ENCODE measurements around the gene SLC38A6.
"Not testable (repeated sequence)": the region's sequence is repeated elsewhere in the genome, so short reads cannot be mapped to it uniquely, and the experiment has no call there.

Gene SLC38A6

DNA sequence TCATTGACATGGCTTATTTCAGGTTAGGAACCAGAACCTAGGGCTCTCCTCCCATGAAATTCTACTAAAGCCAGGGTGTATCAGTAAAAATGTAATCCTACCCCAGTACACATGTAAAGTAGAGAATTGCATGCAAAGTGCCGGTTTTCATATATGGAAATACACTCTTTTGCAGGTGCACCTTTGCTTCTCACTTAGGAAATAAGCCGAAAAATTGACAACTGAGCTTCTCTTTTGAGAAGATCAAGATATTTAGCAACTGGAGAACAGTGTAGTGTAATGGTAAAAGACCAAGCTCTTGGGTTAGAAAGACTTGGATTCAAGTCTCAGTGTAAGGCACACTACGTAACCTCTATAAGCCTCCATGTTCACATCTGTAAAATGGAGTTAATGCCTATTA, 82.4 kb downstream of the SLC38A6 start:
- DNase-seq = no peak

DNA sequence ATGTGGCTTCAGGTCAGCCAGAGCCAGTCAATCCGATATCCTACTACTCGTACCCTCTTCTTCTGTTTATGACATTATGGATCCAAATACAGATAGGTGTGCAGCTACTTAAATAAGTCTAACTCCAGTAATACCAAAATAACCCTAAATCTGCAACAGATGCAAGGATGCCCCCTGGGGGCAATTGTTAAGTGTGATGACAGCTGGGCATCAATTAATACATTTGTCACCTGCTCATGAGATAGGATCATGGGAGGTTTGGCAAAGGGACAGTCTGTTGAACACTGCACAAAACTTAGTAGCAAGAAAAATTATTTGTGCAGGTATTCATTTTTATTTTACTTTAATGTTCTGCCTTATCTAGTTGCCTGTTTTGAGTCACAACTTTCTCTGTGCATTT, 83.2 kb downstream of the SLC38A6 start:
- DNase-seq = no peak

- DNase-seq = no peak
Measured at GRCh38 chr14:61064856-61065255, 83.8 kb downstream of the SLC38A6 start.

DNA sequence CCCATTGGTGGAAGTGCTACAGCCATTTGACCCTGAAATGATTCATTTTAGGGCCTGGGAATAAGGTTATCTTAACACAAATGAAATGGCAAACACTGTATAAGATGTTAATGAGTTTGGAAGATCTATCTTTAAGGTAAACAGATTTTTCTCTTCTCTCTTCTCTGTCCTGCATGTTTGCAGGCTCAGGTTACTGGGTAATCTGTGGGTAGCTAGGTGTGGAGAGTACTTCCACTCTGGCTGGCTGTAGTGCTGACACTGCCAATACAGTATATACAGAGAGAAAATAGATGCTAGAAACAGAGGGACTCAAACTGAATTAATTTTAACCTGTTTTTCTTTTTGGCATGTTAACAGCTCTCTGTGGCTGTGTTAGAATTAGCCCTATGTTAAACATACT, 84.6 kb downstream of the SLC38A6 start:
- no peak for DNase-seq

GRCh38 chr14:61072442-61072841, 91.4 kb downstream of the SLC38A6 start:
- DNase-seq = not testable (repeated sequence)

- no peak for DNase-seq
Measured at GRCh38 chr14:61074852-61075251, 93.8 kb downstream of the SLC38A6 start.

- no peak for DNase-seq
Measured at GRCh38 chr14:61076556-61076955, 95.5 kb downstream of the SLC38A6 start.

DNA sequence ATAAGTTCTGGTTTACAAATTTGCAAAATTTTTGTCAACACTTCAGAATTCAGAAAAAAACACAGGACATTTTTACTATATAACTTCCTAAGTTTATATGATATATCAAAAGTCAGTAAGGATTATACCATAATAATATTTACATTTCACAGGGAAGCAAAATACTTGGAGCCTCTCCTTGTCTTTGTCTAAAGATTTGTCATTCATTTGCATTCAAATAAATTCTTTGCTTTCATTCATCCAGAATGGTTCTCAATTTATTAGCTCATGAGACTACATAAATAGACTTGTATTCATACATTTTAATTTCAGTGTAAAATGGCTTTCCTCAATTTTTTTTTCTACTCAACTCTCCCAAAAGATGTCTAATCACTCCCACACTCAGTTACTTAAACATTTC, 96.4 kb downstream of the SLC38A6 start:
- no peak for DNase-seq

GRCh38 chr14:61077951-61078720, 97.1 kb downstream of the SLC38A6 start:
- DNase-seq = no peak

DNA sequence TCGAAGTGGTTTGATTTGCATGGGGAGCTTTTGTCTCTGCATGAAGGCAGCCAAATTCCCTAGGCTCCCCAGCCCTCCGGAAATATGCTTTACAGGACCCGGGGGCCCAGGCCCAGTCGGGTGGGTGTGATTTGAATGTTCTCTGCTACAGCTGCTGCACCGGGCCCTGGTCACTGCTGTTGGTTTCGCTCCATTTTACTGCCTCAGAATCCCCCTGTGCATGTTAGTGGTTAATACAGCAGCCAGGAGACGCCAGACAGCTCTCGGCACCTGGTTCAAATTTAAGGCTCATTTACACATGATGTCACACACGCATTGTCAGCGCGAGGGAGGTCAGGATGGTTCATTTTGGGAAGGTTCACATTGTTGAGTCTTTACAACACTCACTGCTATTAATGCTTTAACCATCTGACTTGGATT, 99.6 kb downstream of the SLC38A6 start:
- DNase-seq = no peak

GRCh38 chr14:61088081-61088480, 107.0 kb downstream of the SLC38A6 start:
- no peak for DNase-seq

DNA sequence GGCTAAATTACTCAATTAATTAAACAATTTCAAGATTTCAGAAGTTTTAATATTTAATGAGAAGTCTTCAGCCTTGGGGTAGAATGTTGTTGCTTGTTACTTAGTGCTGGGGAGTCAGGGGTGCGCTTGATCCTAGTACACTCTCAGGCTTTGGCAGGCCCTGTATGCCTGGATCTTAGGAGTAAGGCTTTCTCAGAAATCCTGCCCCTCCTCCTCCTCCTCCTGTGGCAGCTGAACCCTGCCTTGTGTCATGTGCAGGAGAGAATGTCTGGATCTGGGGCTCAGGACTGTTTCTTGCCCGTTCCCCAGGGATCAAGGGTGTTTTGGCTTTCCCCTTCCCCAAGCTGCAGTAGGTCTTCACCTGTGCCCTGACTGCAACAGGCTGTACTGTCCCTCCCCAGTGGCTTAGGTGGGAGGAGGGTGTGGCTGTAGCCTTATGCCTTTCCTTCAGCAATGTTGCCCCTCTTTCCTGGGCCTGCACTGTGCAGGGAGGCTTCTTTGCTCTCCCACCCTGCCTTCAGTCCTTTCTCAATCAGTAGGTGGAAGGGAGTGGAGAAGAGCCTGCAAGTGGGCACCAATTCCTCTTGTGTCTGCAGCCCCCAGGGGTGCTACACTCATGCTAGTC, 108.2 kb downstream of the SLC38A6 start:
- no peak for DNase-seq

- DNase-seq = no peak
Measured at GRCh38 chr14:61090432-61091216, 109.6 kb downstream of the SLC38A6 start.

GRCh38 chr14:61091657-61092273, 110.7 kb downstream of the SLC38A6 start:
- no peak for DNase-seq

GRCh38 chr14:61098096-61098495, 117.1 kb downstream of the SLC38A6 start:
- not testable (repeated sequence) for DNase-seq

GRCh38 chr14:61098721-61099120, 117.7 kb downstream of the SLC38A6 start:
- no peak for DNase-seq

GRCh38 chr14:61099216-61099835, 118.3 kb downstream of the SLC38A6 start:
- no peak for DNase-seq

- DNase-seq = no peak
Measured at GRCh38 chr14:61101803-61102548, 120.9 kb downstream of the SLC38A6 start.

All from NCI-H2081 treated with DMSO at 0.1 percent for 48 hours (cell line).